Mesenchymal stem cell (in vitro differentiated cells and primary cell): ENCODE measurements around the gene KANTR. TPM values are rescaled to one million over a fixed set of nuclear protein-coding genes. Genes with fewer than 3 reads are reported as not detected.

ENCODE experiments used
- DNase-seq: peaks from one replicate; pipeline ENCODE4 v3.0.0-alpha.2; 2013
- H2AFZ ChIP-seq: one replicate; pipeline ENCODE4 v1.6.1; 2013; ENCODE audit warnings: low read depth, mild to moderate bottlenecking, control low read depth, inconsistent platforms, low read length, moderate library complexity
- H2AK5ac ChIP-seq: 2 replicates; pipeline ENCODE4 v1.6.1; 2013; ENCODE audit warnings: low read length, moderate library complexity, mild to moderate bottlenecking, inconsistent platforms; ENCODE audit not compliant: severe bottlenecking
- H2BK120ac ChIP-seq: one replicate; pipeline ENCODE4 v1.6.1; 2013; ENCODE audit warnings: low read depth, mild to moderate bottlenecking, inconsistent platforms, low read length, moderate library complexity
- H2BK12ac ChIP-seq, 2 experiments: one replicate each; pipeline ENCODE4 v1.6.1; 2013; ENCODE audit warnings: inconsistent platforms in 2 of 2, low read length in 2 of 2, mild to moderate bottlenecking in 2 of 2, moderate library complexity in 2 of 2, control low read depth in 1 of 2
- H2BK15ac ChIP-seq: one replicate; pipeline ENCODE4 v1.6.1; 2013; ENCODE audit warnings: mild to moderate bottlenecking, low read depth, inconsistent platforms; ENCODE audit not compliant: poor library complexity, severe bottlenecking
- H2BK5ac ChIP-seq: 2 replicates; pipeline ENCODE4 v1.6.1; 2013; ENCODE audit warnings: low read depth, mild to moderate bottlenecking, low read length, control low read depth, inconsistent platforms; ENCODE audit not compliant: poor library complexity, severe bottlenecking
- H3K14ac ChIP-seq, 2 experiments: one replicate each; pipeline ENCODE4 v1.6.1; 2013; ENCODE audit warnings: inconsistent platforms in 2 of 2, low read length in 2 of 2, control low read depth in 1 of 2, mild to moderate bottlenecking in 1 of 2, moderate library complexity in 1 of 2
- H3K18ac ChIP-seq, 2 experiments: one replicate each; pipeline ENCODE4 v1.6.1; 2013; ENCODE audit warnings: inconsistent platforms in 2 of 2, low read length in 2 of 2, control low read depth in 1 of 2, low read depth in 1 of 2, mild to moderate bottlenecking in 1 of 2
- H3K23ac ChIP-seq, 2 experiments: one replicate each; pipeline ENCODE4 v1.6.1; 2013; ENCODE audit warnings: inconsistent platforms in 2 of 2, low read length in 2 of 2, mild to moderate bottlenecking in 2 of 2, moderate library complexity in 2 of 2, control low read depth in 1 of 2
- H3K27ac ChIP-seq: 2 replicates; pipeline ENCODE4 v1.5.1; 2013; ENCODE audit warnings: mild to moderate bottlenecking, moderate library complexity, low read length, control low read depth, inconsistent platforms; ENCODE audit not compliant: poor library complexity, severe bottlenecking
- H3K27me3 ChIP-seq, 2 experiments: 2 replicates each; pipeline versions ENCODE4 v1.6.1 to v1.7.0; 2013; ENCODE audit warnings: low read length in 2 of 2, mild to moderate bottlenecking in 2 of 2, moderate library complexity in 2 of 2, control low read depth in 1 of 2, inconsistent platforms in 1 of 2; ENCODE audit not compliant: control insufficient read depth in 1 of 2, insufficient read depth in 1 of 2
- H3K36me3 ChIP-seq, 2 experiments: 2 replicates each; pipeline versions ENCODE4 v1.6.1 to v1.7.0; 2013; ENCODE audit warnings: low read length in 2 of 2, control low read depth in 1 of 2, inconsistent platforms in 1 of 2, low read depth in 1 of 2, mild to moderate bottlenecking in 1 of 2; ENCODE audit not compliant: insufficient read depth in 2 of 2, control insufficient read depth in 1 of 2
- H3K4ac ChIP-seq, 2 experiments: one replicate each; pipeline ENCODE4 v1.6.1; 2013; ENCODE audit warnings: inconsistent platforms in 2 of 2, low read length in 2 of 2, mild to moderate bottlenecking in 2 of 2, moderate library complexity in 2 of 2, control low read depth in 1 of 2, low read depth in 1 of 2
- H3K4me1 ChIP-seq: 2 replicates; pipeline ENCODE4 v1.6.1; 2013; ENCODE audit warnings: low read depth, low read length, control low read depth; ENCODE audit not compliant: control insufficient read depth, insufficient read depth
- H3K4me2 ChIP-seq: 2 replicates; pipeline ENCODE4 v1.6.1; 2013; ENCODE audit warnings: low read length, mild to moderate bottlenecking, inconsistent platforms; ENCODE audit not compliant: poor library complexity, severe bottlenecking
- H3K4me3 ChIP-seq, 2 experiments: 2 replicates each; pipeline versions ENCODE4 v1.5.1 to v1.7.0; 2013; ENCODE audit warnings: low read length in 2 of 2, mild to moderate bottlenecking in 2 of 2, control low read depth in 1 of 2, low read depth in 1 of 2; ENCODE audit not compliant: insufficient read depth in 1 of 2
- H3K79me1 ChIP-seq: replicated peaks from 2 replicates; pipeline ENCODE4 v1.6.1; 2013; ENCODE audit warnings: mild to moderate bottlenecking, control low read depth, low read length, inconsistent platforms; ENCODE audit not compliant: poor library complexity, severe bottlenecking
- H3K9ac ChIP-seq: 2 replicates; pipeline ENCODE4 v1.7.0; 2013; ENCODE audit warnings: mild to moderate bottlenecking, low read length, moderate library complexity
- H3K9me3 ChIP-seq: 2 replicates; pipeline ENCODE4 v1.7.0; 2013; ENCODE audit warnings: mild to moderate bottlenecking, low read length; ENCODE audit not compliant: control insufficient read depth
- H4K8ac ChIP-seq: one replicate; pipeline ENCODE4 v1.6.1; 2013; ENCODE audit warnings: inconsistent platforms, mild to moderate bottlenecking, low read length, moderate library complexity
- H4K91ac ChIP-seq: one replicate; pipeline ENCODE4 v1.6.1; 2013; ENCODE audit warnings: mild to moderate bottlenecking, low read length, inconsistent platforms
- WGBS: methylation state at CpG from one replicate; pipeline ENCODE4 v1.1.7; 2013; ENCODE audit warnings: mixed read lengths; 5-methylcytosine and 5-hydroxymethylcytosine counted together
- small RNA-seq: library from polyadenylated mRNA; stranded (forward); fragments of <200 nt; extraction: miRNeasy Mini kit (QIAGEN cat#:217004); gene quantifications from one replicate; pipeline ENCODE3, GENCODE V24; 2013; ENCODE audit warnings: low read depth

Gene KANTR

DNA sequence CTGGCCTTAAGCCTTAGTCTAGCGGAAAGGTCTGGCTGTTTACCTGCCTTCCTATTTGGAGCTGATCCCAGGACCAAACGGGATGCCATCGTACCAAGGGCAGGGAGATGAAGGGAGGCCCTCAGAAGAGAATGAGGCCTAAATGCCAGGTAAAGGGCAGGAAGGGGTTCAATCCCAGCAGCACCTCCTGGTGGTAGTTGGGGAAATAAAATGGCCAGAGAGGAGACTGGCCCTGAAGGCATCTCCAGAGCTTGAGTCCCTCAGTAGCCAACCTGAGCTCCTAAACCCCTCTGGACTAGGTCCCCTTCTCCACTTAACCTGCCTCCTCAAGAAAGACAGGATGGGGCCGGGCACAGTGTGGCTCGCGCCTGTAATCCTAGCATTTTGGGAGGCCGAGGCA lies 77.4 kb downstream of the KANTR start:
- no peak overlapping the region for H3K14ac ChIP-seq
- H2AK5ac ChIP-seq: no peak overlapping the region
- H3K9me3 ChIP-seq: peaks cover 5% of the 10 kb centered on the region
- H4K8ac ChIP-seq: no peak overlapping the region
- 100% methylated on average over 7 of the region's 7 CpGs for WGBS
- no peaks in the 10 kb centered on the region for H3K79me1 ChIP-seq
- H3K4me3 ChIP-seq: no peak overlapping the region
- H3K27me3 ChIP-seq: peaks cover 0 to 4% of the 10 kb centered on the region in 2 experiments
- no peaks in the 10 kb centered on the region for H3K4me1 ChIP-seq
- H3K23ac ChIP-seq: no peak overlapping the region
- no peak overlapping the region for H3K4ac ChIP-seq
- no peak overlapping the region for H2BK15ac ChIP-seq
- no peak for DNase-seq
- H3K27ac ChIP-seq: no peak overlapping the region
- H4K91ac ChIP-seq: no peak overlapping the region
- no peak overlapping the region for H2BK120ac ChIP-seq
- H3K36me3 ChIP-seq: peaks cover 0 to 5% of the 10 kb centered on the region in 2 experiments
- H3K4me2 ChIP-seq: no peak overlapping the region
- H2AFZ ChIP-seq: no peak overlapping the region
- H2BK5ac ChIP-seq: no peak overlapping the region
- H3K18ac ChIP-seq: no peak overlapping the region
- H3K9ac ChIP-seq: no peak overlapping the region
- H2BK12ac ChIP-seq: no peak overlapping the region

Small RNA genes within 50 kb of the gene (small RNA-seq; reads per million reads assigned to genes)
- gene AL139396.1 (not detected), gene AL591212.2 (not detected)
